Panc1 (cell line): ENCODE measurements around the gene NRGN. TPM values are rescaled to one million over a fixed set of nuclear protein-coding genes. Genes with fewer than 3 reads are reported as not detected.

Experiments
- ATAC-seq: fragments of 200-7000 bp; cut with Tn5 transposase; 2 replicates; pipeline ENCODE4 v1.9.1; 2020; ENCODE audit warnings: mild to moderate bottlenecking, moderate library complexity
- BruUV-seq: library from RNA; stranded (reverse); fragments of 400-500 nt; replicated peaks from 2 replicates; lab custom pipeline; 2021; lab: Mats Ljungman, UMichigan
- CTCF ChIA-PET: fragments of 300-600 bp; sonication (Branson Sonifier 250); formaldehyde crosslinking; loops from one replicate; lab custom pipeline; 2022; ENCODE audit warnings: antibody characterized with exemption; lab: Charles Lee
- POLR2A ChIA-PET: fragments of 300-600 bp; sonication (Branson Sonifier 250); formaldehyde crosslinking; loops from one replicate; lab custom pipeline; 2022; ENCODE audit warnings: antibody characterized with exemption; lab: Charles Lee
- DNase-seq: peaks from one replicate; pipeline ENCODE4 v3.0.0-alpha.2; 2010; ENCODE audit warnings: low read depth, low spot score
- H3K27ac ChIP-seq: 2 replicates; pipeline ENCODE4 v1.5.1; 2011; ENCODE audit warnings: mild to moderate bottlenecking, low read length, inconsistent platforms
- H3K27me3 ChIP-seq: fragments of 200-500 bp; sonication (Bioruptor generic); 2 replicates; pipeline ENCODE4 v1.6.0; 2014; ENCODE audit warnings: low read length, inconsistent platforms; ENCODE audit not compliant: control insufficient read depth, insufficient read depth
- H3K36me3 ChIP-seq: fragments of 200-500 bp; sonication (Bioruptor generic); 2 replicates; pipeline ENCODE4 v1.5.1; 2014; ENCODE audit warnings: inconsistent platforms, mild to moderate bottlenecking, low read length, moderate library complexity; ENCODE audit not compliant: control insufficient read depth, insufficient read depth
- H3K4me1 ChIP-seq: 2 replicates; pipeline ENCODE4 v1.5.1; 2011; ENCODE audit warnings: inconsistent platforms, mild to moderate bottlenecking, low read length, moderate library complexity; ENCODE audit not compliant: control insufficient read depth, insufficient read depth
- H3K4me3 ChIP-seq, 2 experiments: 2 replicates each; pipeline ENCODE4 v1.5.1; 2011 to 2012; ENCODE audit warnings: low read depth in 2 of 2, low read length in 2 of 2, mild to moderate bottlenecking in 2 of 2, inconsistent platforms in 1 of 2, moderate library complexity in 1 of 2
- H3K9me3 ChIP-seq: fragments of 200-500 bp; sonication (Bioruptor generic); 2 replicates; pipeline ENCODE4 v1.5.1; 2014; ENCODE audit warnings: low read depth, mild to moderate bottlenecking, inconsistent platforms, low read length, moderate library complexity; ENCODE audit not compliant: control insufficient read depth, insufficient read depth
- POLR2AphosphoS5 ChIP-seq: IDR thresholded peaks from 2 replicates; pipeline ENCODE4 v1.6.1; 2012; ENCODE audit warnings: mild to moderate bottlenecking, low read depth, low read length, moderate library complexity
- SIN3A ChIP-seq: IDR thresholded peaks from 2 replicates; pipeline ENCODE4 v1.6.1; 2012; ENCODE audit warnings: low read depth, mild to moderate bottlenecking, low read length, moderate library complexity, borderline replicate concordance; ENCODE audit not compliant: insufficient read depth
- TCF7L2 ChIP-seq: IDR thresholded peaks from 2 replicates; pipeline ENCODE4 v1.6.1; 2011; ENCODE audit warnings: mild to moderate bottlenecking, low read depth, low read length, inconsistent platforms
- in situ Hi-C: cut with HindIII; loops from 2 replicates; pipeline ENCODE4 v1.10.0; 2016; ENCODE audit warnings: low sequenced_read_pairs, low pct_unique_long_range_greater_than_20kb
- intact Hi-C: fragments of 100-400 bp; cut with micrococcal nuclease; formaldehyde crosslinking; loops from one replicate; pipeline ENCODE4 v1.10.0; 2022; ENCODE audit not compliant: unreplicated experiment
- total RNA-seq: library from RNA; stranded (reverse); gene quantifications from one replicate; pipeline ENCODE4 v1.2.1, GENCODE V29; 2021; ENCODE audit not compliant: unreplicated experiment
- TF ChIP-seq, protein P1 (sequence below): fragments of 450-650 bp; IDR thresholded peaks from 2 replicates; pipeline ENCODE4 v1.5.1; 2017; ENCODE audit warnings: mild to moderate bottlenecking
- TF ChIP-seq, protein P2 (sequence below), 2 experiments: IDR thresholded peaks; 2 replicates each; pipeline ENCODE4 v1.6.1; 2011 to 2012; ENCODE audit warnings: low read depth in 2 of 2, control low read depth in 1 of 2, low read length in 1 of 2, mild to moderate bottlenecking in 1 of 2, moderate library complexity in 1 of 2; ENCODE audit not compliant: insufficient read depth in 1 of 2

Gene NRGN
- total RNA-seq, 1 experiment from 2014 or later = 5.7 TPM

DNA sequence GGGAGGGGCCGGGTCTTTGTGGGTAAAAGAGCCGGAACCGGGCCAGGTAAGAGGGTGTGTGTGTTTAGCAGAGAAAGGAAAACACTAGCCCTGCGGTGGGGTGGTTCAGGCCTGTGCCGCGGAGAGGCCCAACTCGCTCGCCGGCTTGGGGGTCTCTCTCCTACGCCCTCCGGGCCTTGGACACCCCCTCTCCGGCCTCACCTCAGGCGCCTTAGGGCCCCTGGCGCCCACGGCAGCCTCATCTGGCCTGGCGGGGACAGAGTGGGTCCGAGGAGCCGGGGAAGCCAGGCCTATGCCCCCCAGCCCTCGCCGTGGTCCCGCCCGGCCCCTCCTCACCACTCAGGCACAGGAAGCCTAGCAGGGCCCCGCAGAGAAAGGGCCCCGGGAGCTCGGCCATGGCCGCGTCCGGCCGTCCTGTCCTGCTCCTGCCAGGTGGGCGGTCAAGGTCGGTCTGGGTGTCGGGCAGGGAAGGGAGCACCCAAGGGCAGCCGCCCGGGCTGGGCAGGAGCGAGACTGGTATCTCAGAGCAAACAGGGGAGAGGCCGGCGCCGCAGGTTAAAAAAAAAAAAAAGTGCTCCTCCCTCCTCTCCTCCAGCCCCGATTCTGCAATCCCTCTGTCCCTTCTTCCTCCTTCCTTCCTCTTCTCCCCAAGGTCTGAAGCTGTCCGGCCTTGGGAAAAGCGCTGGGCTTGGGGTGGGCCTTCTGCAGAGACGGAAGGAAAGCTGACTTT is 12.2 kb downstream of the NRGN start, which contains the start of gene VSIG2:
Gene VSIG2 (minus strand): TSS at position 515 of the 730 bp plus-strand sequence. CDS start 118 bp downstream, at position 397.
- no peak within 1 kb of the TSS for H3K27ac ChIP-seq
- in situ Hi-C loops (no loop called here), intact Hi-C loops (no loop called here)
- no peak for ATAC-seq
- no peaks in the 10 kb centered on the region for H3K36me3 ChIP-seq
- H3K27me3 ChIP-seq = no peaks in the 10 kb centered on the region; the same call in 1 of the 2 replicates
- CTCF ChIA-PET = no interaction called here
- POLR2A ChIA-PET = interaction anchor here (0.6 kb wide), 1 partner anchor 27 kb away, joined by 3 read pairs; no protein-coding TSS in a partner anchor
- no peak for DNase-seq
- H3K9me3 ChIP-seq = no peaks in the 10 kb centered on the region
- no peak within 1 kb of the TSS for H3K4me3 ChIP-seq
- no peak for TF ChIP-seq TCF7L2
- TF ChIP-seq POLR2AphosphoS5 = no peak
- TF ChIP-seq, protein P1, sequence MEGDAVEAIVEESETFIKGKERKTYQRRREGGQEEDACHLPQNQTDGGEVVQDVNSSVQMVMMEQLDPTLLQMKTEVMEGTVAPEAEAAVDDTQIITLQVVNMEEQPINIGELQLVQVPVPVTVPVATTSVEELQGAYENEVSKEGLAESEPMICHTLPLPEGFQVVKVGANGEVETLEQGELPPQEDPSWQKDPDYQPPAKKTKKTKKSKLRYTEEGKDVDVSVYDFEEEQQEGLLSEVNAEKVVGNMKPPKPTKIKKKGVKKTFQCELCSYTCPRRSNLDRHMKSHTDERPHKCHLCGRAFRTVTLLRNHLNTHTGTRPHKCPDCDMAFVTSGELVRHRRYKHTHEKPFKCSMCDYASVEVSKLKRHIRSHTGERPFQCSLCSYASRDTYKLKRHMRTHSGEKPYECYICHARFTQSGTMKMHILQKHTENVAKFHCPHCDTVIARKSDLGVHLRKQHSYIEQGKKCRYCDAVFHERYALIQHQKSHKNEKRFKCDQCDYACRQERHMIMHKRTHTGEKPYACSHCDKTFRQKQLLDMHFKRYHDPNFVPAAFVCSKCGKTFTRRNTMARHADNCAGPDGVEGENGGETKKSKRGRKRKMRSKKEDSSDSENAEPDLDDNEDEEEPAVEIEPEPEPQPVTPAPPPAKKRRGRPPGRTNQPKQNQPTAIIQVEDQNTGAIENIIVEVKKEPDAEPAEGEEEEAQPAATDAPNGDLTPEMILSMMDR = no peak
- no peak for TF ChIP-seq SIN3A
- TF ChIP-seq, protein P2, sequence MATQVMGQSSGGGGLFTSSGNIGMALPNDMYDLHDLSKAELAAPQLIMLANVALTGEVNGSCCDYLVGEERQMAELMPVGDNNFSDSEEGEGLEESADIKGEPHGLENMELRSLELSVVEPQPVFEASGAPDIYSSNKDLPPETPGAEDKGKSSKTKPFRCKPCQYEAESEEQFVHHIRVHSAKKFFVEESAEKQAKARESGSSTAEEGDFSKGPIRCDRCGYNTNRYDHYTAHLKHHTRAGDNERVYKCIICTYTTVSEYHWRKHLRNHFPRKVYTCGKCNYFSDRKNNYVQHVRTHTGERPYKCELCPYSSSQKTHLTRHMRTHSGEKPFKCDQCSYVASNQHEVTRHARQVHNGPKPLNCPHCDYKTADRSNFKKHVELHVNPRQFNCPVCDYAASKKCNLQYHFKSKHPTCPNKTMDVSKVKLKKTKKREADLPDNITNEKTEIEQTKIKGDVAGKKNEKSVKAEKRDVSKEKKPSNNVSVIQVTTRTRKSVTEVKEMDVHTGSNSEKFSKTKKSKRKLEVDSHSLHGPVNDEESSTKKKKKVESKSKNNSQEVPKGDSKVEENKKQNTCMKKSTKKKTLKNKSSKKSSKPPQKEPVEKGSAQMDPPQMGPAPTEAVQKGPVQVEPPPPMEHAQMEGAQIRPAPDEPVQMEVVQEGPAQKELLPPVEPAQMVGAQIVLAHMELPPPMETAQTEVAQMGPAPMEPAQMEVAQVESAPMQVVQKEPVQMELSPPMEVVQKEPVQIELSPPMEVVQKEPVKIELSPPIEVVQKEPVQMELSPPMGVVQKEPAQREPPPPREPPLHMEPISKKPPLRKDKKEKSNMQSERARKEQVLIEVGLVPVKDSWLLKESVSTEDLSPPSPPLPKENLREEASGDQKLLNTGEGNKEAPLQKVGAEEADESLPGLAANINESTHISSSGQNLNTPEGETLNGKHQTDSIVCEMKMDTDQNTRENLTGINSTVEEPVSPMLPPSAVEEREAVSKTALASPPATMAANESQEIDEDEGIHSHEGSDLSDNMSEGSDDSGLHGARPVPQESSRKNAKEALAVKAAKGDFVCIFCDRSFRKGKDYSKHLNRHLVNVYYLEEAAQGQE (IDR thresholded peaks at IDR 0.05; ENCODE audit: insufficient read depth in 1 of 2, low read depth in 2 of 2, low read length in 1 of 2) = no peak
- BruUV-seq = no TSS peak
- no peaks in the 10 kb centered on the region for H3K4me1 ChIP-seq

DNA sequence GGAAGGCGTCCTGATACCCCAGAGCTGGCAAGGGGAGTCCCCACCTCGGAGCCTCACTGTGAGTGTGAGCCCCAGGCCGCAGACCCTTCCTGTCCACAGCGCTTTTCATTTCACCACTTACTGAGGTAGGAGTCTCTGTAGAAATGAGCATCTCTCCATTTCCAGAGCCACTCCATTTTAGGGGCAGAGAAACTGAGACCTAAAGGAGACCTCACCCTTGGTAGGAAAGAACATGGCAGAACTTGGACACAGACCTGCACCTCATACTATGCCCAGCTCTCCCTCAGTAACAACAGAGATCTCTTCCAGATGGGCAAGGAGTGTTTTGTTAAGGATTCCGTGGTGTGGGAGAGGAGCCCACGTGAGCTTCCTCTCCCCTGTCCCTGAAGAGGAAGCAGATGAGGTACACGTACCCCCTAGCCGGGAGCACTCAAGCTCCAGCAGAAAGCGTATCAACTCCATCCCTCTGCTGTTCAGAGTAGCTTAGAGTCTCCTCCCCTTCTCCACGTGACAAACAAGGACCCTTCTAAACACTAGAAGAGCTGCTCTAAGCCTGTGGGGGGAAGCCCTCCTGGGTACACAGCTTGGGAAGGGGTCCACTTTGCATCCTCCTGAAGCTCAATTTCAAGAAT is 12.8 kb downstream of the NRGN start:
- Histone ChIP-seq H3K4me1 (no peaks in the 10 kb centered on the region), H3K36me3 (no peaks in the 10 kb centered on the region), H3K27ac (no peak overlapping the region), H3K4me3 (no peak overlapping the region), H3K27me3 (no peaks in the 10 kb centered on the region), H3K9me3 (no peaks in the 10 kb centered on the region)
- in situ Hi-C loops = no loop called here
- ChIA-PET POLR2A (interaction anchor here (0.6 kb wide), 1 partner anchor 26 kb away, joined by 3 read pairs; no protein-coding TSS in a partner anchor), CTCF (no interaction called here)
- intact Hi-C loops = no loop called here
- TF ChIP-seq TCF7L2 (no peak), SIN3A (no peak), POLR2AphosphoS5 (no peak)
- TF ChIP-seq, protein P2 (IDR thresholded peaks at IDR 0.05; ENCODE audit: insufficient read depth in 1 of 2, low read depth in 2 of 2, low read length in 1 of 2) = no peak
- TF ChIP-seq, protein P1 = no peak
- ATAC-seq (no peak), DNase-seq (no peak)
- no TSS peak for BruUV-seq
